Measurements from ENCODE around the gene DOK1.
A peak's percentile ranks its signal among the peaks of the same experiment; 100 is the strongest.

The DOK1 gene

GRCh38 chr2:74553892-74554819 lies at the start of gene DOK1, which contains the start of gene LOXL3:
TSS of gene DOK1 (plus strand) at chr2:74554720. CDS start at chr2:74554755, 35 bp downstream.
TSS of gene LOXL3 (minus strand) at chr2:74553942. CDS start at chr2:74552634, 1,308 bp downstream.
- peak; percentile 84 to 95 (median 92) for DNase-seq

GRCh38 chr2:74505448-74506246 lies 48.9 kb upstream of the DOK1 start:
- no peak for DNase-seq

- peak; percentile 99 for DNase-seq
Measured at GRCh38 chr2:74507145-74507925, 47.2 kb upstream of the DOK1 start, which contains the start of gene PCGF1. TSS of gene PCGF1 (minus strand) at chr2:74507695. CDS start at chr2:74507668, 27 bp downstream.

GRCh38 chr2:74507926-74508520 lies 46.5 kb upstream of the DOK1 start:
- DNase-seq: peak in 2 of 3 donors; percentile 10

DNA sequence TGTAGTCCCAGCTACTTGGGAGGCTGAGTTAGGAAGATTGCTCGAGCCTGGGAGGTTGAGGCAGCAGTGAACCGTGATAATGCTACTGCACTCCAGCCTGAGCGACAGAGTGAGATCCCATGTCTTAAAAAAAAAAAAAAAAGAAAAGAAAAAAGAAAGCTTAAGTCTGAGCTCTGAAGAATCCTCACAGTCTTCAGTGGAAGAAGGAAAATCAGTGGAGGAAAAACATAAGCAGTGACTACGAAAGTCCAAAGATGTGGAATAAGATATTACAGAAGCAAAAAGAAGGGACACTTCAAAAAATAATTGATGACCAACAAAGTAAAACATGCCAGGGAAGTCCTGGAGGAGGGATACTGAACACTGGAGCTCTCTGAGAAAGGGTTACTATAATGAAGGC lies 44.2 kb upstream of the DOK1 start:
- DNase-seq: no peak

- peak in 1 of 3 donors; percentile 11 for DNase-seq
Measured at GRCh38 chr2:74511104-74511989, 43.2 kb upstream of the DOK1 start.

GRCh38 chr2:74512744-74513604 lies 41.5 kb upstream of the DOK1 start:
- DNase-seq: no peak

GRCh38 chr2:74513605-74514367 lies 40.7 kb upstream of the DOK1 start:
- peak in 1 of 3 donors; percentile 24 for DNase-seq

DNA sequence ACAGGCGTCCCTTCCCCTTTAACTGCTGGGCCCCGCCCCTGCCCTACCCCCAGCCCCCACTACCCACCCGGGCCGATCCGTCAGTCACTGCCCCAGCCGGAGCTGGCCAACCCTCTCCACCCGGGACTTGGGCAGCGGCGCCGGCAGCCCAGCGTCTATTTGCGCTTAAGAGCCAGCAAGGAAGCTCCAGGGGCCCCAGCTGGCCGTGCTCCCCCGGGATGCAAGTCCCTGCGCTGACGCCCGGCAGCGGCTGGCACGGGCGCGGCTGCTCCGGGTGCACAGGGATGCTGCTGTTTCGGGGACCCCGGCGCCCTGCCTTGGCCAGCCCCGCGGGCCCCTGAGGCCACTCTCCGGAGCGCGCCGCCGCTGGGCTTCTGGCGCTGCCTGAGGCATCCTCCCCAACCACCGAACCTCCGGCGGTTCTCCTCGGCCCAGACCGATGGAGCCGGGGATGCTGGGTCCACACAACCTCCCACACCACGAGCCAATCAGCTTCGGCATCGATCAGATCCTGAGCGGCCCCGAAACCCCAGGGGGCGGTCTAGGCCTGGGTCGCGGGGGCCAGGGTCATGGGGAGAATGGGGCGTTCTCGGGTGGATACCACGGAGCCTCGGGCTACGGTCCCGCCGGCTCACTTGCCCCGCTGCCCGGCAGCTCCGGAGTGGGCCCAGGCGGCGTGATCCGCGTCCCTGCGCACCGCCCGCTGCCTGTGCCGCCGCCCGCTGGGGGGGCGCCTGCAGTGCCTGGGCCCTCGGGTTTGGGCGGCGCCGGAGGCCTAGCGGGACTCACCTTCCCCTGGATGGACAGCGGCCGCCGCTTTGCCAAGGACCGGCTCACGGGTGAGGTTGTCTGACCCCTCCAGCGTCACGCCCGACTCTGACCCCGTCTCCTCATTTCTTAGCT lies 39.9 kb upstream of the DOK1 start, which contains the start of gene TLX2:
Gene TLX2 (plus strand): TSS at position 83 of the 903 bp plus-strand sequence. CDS start 357 bp downstream, at position 440.
- peak in 2 of 3 donors; percentile 20 to 50 for DNase-seq

GRCh38 chr2:74515271-74515980 lies 39.1 kb upstream of the DOK1 start:
- DNase-seq: peak in 2 of 3 donors; percentile 10 to 21

DNA sequence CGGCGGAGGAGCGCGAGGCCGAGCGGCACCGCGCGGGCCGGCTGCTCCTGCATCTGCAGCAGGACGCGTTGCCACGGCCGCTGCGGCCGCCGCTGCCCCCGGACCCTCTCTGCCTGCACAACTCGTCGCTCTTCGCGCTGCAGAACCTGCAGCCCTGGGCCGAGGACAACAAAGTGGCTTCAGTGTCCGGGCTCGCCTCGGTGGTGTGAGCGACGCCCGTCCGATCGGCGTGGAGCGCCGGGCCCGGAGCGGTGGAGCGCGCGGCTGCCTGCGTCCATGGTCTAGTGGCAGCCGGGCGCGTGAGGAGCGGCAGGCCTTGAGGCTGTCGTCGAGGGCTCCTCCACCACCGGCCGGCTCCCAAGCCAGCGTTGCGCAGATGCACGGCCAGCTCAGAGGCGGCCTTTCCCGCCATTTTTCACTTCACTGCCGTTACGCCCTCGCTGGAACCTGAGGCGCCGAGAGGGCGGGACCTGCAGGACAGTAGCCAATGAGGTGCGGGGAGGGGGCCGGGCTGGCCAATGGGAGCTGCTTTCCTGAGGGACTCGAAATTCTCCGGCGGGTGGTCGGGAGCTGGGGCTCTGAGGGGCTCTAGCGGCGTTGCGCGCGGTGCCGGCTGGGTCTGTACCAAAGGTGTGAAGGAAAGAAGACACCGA lies 38.4 kb upstream of the DOK1 start:
- DNase-seq: peak; percentile 66 to 83 (median 71)

DNA sequence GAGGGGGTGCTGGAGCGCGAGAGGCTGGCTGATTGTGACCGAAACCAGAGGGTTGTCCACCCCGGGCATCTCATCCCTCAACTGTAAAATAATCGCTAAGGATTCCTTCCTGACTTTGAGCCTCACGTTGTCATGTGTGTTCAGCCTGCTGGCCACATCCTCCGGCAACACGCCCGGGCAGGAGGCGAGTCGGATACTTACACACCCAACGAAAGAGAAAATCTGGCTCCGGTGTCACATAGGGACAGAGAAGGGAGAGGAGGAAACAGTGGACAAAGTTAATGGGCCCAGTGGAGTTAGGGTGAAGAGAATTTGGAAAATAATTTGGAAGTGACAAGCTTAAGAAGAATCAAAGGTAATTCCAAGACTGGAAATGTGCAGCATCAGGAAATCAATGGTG lies 37.9 kb upstream of the DOK1 start:
- DNase-seq: no peak

- DNase-seq: no peak
Measured at GRCh38 chr2:74522516-74522915, 32.0 kb upstream of the DOK1 start.

- no peak for DNase-seq
Measured at GRCh38 chr2:74524005-74524404, 30.5 kb upstream of the DOK1 start.

GRCh38 chr2:74524955-74525716 lies 29.4 kb upstream of the DOK1 start:
- DNase-seq: no peak

Measured in suppressor macrophage treated with lipopolysaccharide for 1 hour (primary cell).